HL-60 (cell line): Measurements from ENCODE around the gene CTAGE1.

Source experiments
- DNase-seq, 2 experiments: peaks; one replicate each; pipeline ENCODE4 v3.0.0-alpha.2; 2010 to 2020; ENCODE audit warnings: low read depth in 1 of 2, low spot score in 1 of 2
- H3K27ac ChIP-seq: fragments of 250-450 bp; sonication (Bioruptor Pico); replicated peaks from 2 replicates; pipeline ENCODE4 v1.5.1; 2020; ENCODE audit warnings: mild to moderate bottlenecking, moderate library complexity
- H3K27me3 ChIP-seq: fragments of 250-450 bp; sonication (Bioruptor Pico); 2 replicates; pipeline ENCODE4 v1.5.1; 2021; ENCODE audit warnings: mild to moderate bottlenecking, moderate library complexity; ENCODE audit not compliant: insufficient read depth, poor library complexity, severe bottlenecking
- H3K4me3 ChIP-seq: replicated peaks from 2 replicates; pipeline ENCODE4 v1.5.1; 2011; ENCODE audit warnings: mild to moderate bottlenecking, control low read depth, low read length; ENCODE audit not compliant: insufficient read depth
- CTCF ChIP-seq: IDR thresholded peaks from one replicate; pipeline ENCODE4 v1.5.1; 2011; ENCODE audit warnings: low read length, control low read depth, inconsistent platforms; ENCODE audit not compliant: insufficient read depth
- GABPA ChIP-seq: IDR thresholded peaks from 2 replicates; pipeline ENCODE4 v1.6.1; 2012; ENCODE audit warnings: low read depth
- POLR2AphosphoS5 ChIP-seq: IDR thresholded peaks from 2 replicates; pipeline ENCODE4 v1.6.1; 2012; ENCODE audit warnings: low read depth
- REST ChIP-seq: IDR thresholded peaks from 2 replicates; pipeline ENCODE4 v1.6.1; 2012; ENCODE audit warnings: low read depth; ENCODE audit not compliant: insufficient replicate concordance
- SPI1 ChIP-seq: IDR thresholded peaks from 2 replicates; pipeline ENCODE4 v1.6.1; 2012; ENCODE audit warnings: low read depth, mild to moderate bottlenecking, borderline replicate concordance

The CTAGE1 gene

GRCh38 chr18:22408059-22408458, 9.7 kb downstream of the CTAGE1 start:
- TF ChIP-seq SPI1, result no peak
- TF ChIP-seq POLR2AphosphoS5, result no peak
- TF ChIP-seq CTCF, result no peak
- no peak for TF ChIP-seq REST
- no peak for TF ChIP-seq GABPA
- peaks cover 8% of the 10 kb centered on the region for H3K27me3 ChIP-seq
- DNase-seq, result no peak
- no peak overlapping the region for H3K27ac ChIP-seq
- no peak overlapping the region for H3K4me3 ChIP-seq

GRCh38 chr18:22405142-22405541, 12.6 kb downstream of the CTAGE1 start:
- DNase-seq, result no peak
- no peak overlapping the region for H3K27ac ChIP-seq
- no peak overlapping the region for H3K4me3 ChIP-seq
- TF ChIP-seq REST (no peak), POLR2AphosphoS5 (no peak), GABPA (no peak), SPI1 (no peak), CTCF (no peak)
- H3K27me3 ChIP-seq, result peaks cover 2% of the 10 kb centered on the region

- no peak for TF ChIP-seq GABPA
- no peak for TF ChIP-seq CTCF
- no peak for TF ChIP-seq POLR2AphosphoS5
- no peak for TF ChIP-seq REST
- TF ChIP-seq SPI1, result no peak
- Histone ChIP-seq H3K4me3 (no peak overlapping the region), H3K27me3 (peaks cover 6% of the 10 kb centered on the region), H3K27ac (no peak overlapping the region)
- DNase-seq, result no peak
These were observed 13.8 kb downstream of the CTAGE1 start for GRCh38 chr18:22403950-22404349.
